HepG2 (cell line): ENCODE data around the gene TMEM255B. TPM values are rescaled to one million over a fixed set of nuclear protein-coding genes. Genes with fewer than 3 reads are reported as not detected.

Experiments used
- ATAC-seq: fragments of 200-7000 bp; cut with Tn5 transposase; 3 replicates; pipeline ENCODE4 v1.9.1; 2020; ENCODE audit warnings: mild to moderate bottlenecking, moderate library complexity
- BruUV-seq: library from RNA; stranded (reverse); fragments of 400-500 nt; replicated peaks from 2 replicates; lab custom pipeline; 2021; lab: Mats Ljungman, UMichigan
- CTCF ChIA-PET: fragments of 300-600 bp; formaldehyde crosslinking; extraction: SDS; loops from one replicate; lab custom pipeline; 2021; ENCODE audit warnings: low total read pairs, inconsistent platforms, low intra/inter-chr PET ratio; lab: Yijun Ruan, JAX
- POLR2A ChIA-PET: fragments of 350-600 bp; sonication (Branson Sonifier 250); formaldehyde crosslinking; loops from one replicate; lab custom pipeline; 2020; ENCODE audit warnings: antibody characterized with exemption, inconsistent platforms; lab: Yijun Ruan, JAX
- DNase-seq: peaks from one replicate; pipeline ENCODE4 v3.0.0-alpha.2; 2015; ENCODE audit warnings: low spot score
- FAIRE-seq: peaks from 3 replicates; lab custom pipeline; 2011; peaks lifted over from hg19 to GRCh38; lab: Jason Lieb, UNC
- H2AFZ ChIP-seq: one replicate; pipeline ENCODE4 v1.6.1; 2011; ENCODE audit warnings: low read length, inconsistent platforms
- H3K27ac ChIP-seq: fragments of 300-600 bp; 3 replicates; pipeline ENCODE4 v1.8.0; 2011; ENCODE audit warnings: mixed run types, mild to moderate bottlenecking, mixed read lengths, low read length, inconsistent platforms; ENCODE audit not compliant: insufficient read depth; ENCODE audit errors: extremely low read length
- H3K27me3 ChIP-seq, 2 experiments: fragments of 200-600 bp in 1 of 2; 2 replicates in 1 of 2; 3 replicates in 1 of 2; pipeline versions ENCODE4 v1.6.0 to v1.8.0; 2011; ENCODE audit warnings: low read length in 2 of 2, mild to moderate bottlenecking in 2 of 2, moderate library complexity in 2 of 2, inconsistent platforms in 1 of 2; ENCODE audit not compliant: insufficient read depth in 2 of 2, control insufficient read depth in 1 of 2
- H3K36me3 ChIP-seq, 2 experiments: fragments of 200-600 bp in 1 of 2; replicated peaks in 1 of 2; 2 replicates in 1 of 2; 3 replicates in 1 of 2; pipeline versions ENCODE4 v1.5.1 to v1.8.0; 2011; ENCODE audit warnings: low read length in 2 of 2, inconsistent platforms in 1 of 2; ENCODE audit not compliant: insufficient read depth in 2 of 2, control insufficient read depth in 1 of 2
- H3K4me1 ChIP-seq: 2 replicates; pipeline ENCODE4 v1.5.1; 2012; ENCODE audit warnings: low read length, inconsistent platforms; ENCODE audit not compliant: insufficient read depth
- H3K4me2 ChIP-seq: 2 replicates; pipeline ENCODE4 v1.6.0; 2011; ENCODE audit warnings: low read depth, low read length, inconsistent platforms
- H3K4me3 ChIP-seq, 3 experiments: fragments of 200-600 bp in 1 of 3; sonication (generic), shearing (Covaris generic) in 1 of 3; replicated peaks in 1 of 3; 2 replicates each; pipeline ENCODE4 v1.5.1; 2011 to 2016; ENCODE audit warnings: low read length in 3 of 3, inconsistent platforms in 2 of 3, low read depth in 2 of 3, mild to moderate bottlenecking in 2 of 3, control low read depth in 1 of 3, mixed read lengths in 1 of 3; ENCODE audit not compliant: insufficient read depth in 1 of 3
- H3K79me2 ChIP-seq: one replicate; pipeline ENCODE4 v1.6.1; 2011; ENCODE audit warnings: low read length, inconsistent platforms; ENCODE audit not compliant: insufficient read depth
- H3K9ac ChIP-seq: 2 replicates; pipeline ENCODE4 v1.6.0; 2011; ENCODE audit warnings: mild to moderate bottlenecking, low read depth, low read length, inconsistent platforms; ENCODE audit not compliant: insufficient read depth
- H3K9me3 ChIP-seq: 2 replicates; pipeline ENCODE4 v1.5.1; 2012; ENCODE audit warnings: mild to moderate bottlenecking, low read length
- H4K20me1 ChIP-seq: 2 replicates; pipeline ENCODE4 v1.6.0; 2011; ENCODE audit warnings: inconsistent platforms, mild to moderate bottlenecking, low read length, moderate library complexity; ENCODE audit not compliant: insufficient read depth
- DNMT3B ChIP-seq: conservative IDR thresholded peaks from 2 replicates; pipeline ENCODE4 v1.6.1; 2016; ENCODE audit warnings: missing biosample characterization, control low read depth
- PLRG1 ChIP-seq: fragments of 450-650 bp; conservative IDR thresholded peaks from 2 replicates; pipeline ENCODE4 v1.6.1; 2016
- SATB2 ChIP-seq: sonication (generic); formaldehyde crosslinking; IDR thresholded peaks from 2 replicates; pipeline ENCODE4 v1.5.0; 2020; ENCODE audit warnings: missing genetic modification reagents
- UBTF ChIP-seq: sonication (generic); formaldehyde crosslinking; IDR thresholded peaks from 2 replicates; pipeline ENCODE4 v1.4.0; 2020; ENCODE audit warnings: mild to moderate bottlenecking, missing genetic modification reagents
- ZBTB14 ChIP-seq: sonication (generic); formaldehyde crosslinking; IDR thresholded peaks from 2 replicates; pipeline ENCODE4 v1.4.0; 2020; ENCODE audit warnings: missing genetic modification reagents
- ZIK1 ChIP-seq: sonication (generic); formaldehyde crosslinking; IDR thresholded peaks from 2 replicates; pipeline ENCODE4 v1.5.0; 2020; ENCODE audit warnings: mild to moderate bottlenecking, low read depth, missing genetic modification reagents, borderline replicate concordance
- ZNF335 ChIP-seq: sonication (generic); formaldehyde crosslinking; IDR thresholded peaks from 2 replicates; pipeline ENCODE4 v1.4.0; 2020; ENCODE audit warnings: missing genetic modification reagents
- ZNF431 ChIP-seq: sonication (generic); formaldehyde crosslinking; IDR thresholded peaks from 2 replicates; pipeline ENCODE4 v1.9.0; 2022; ENCODE audit warnings: missing genetic modification reagents, low read depth, mild to moderate bottlenecking, borderline replicate concordance
- ZNF441 ChIP-seq: sonication (generic); formaldehyde crosslinking; IDR thresholded peaks from 2 replicates; pipeline ENCODE4 v1.7.0; 2021; ENCODE audit warnings: missing genetic modification reagents, borderline replicate concordance
- ZNF660 ChIP-seq: sonication (generic); formaldehyde crosslinking; IDR thresholded peaks from 2 replicates; pipeline ENCODE4 v1.5.1; 2020; ENCODE audit warnings: mild to moderate bottlenecking, low read depth, missing genetic modification reagents, borderline replicate concordance
- ZNF704 ChIP-seq: sonication (generic); formaldehyde crosslinking; IDR thresholded peaks from 2 replicates; pipeline ENCODE4 v1.8.1; 2023; ENCODE audit warnings: mild to moderate bottlenecking, inconsistent platforms, moderate library complexity, missing genetic modification reagents, borderline replicate concordance
- whole genome bisulfite sequencing: methylation state at CpG from one replicate; pipeline ENCODE4 v1.1.6; 2017; ENCODE audit warnings: low lambda C conversion rate; 5-methylcytosine and 5-hydroxymethylcytosine counted together
- in situ Hi-C: cut with HindIII; loops from 2 replicates; pipeline ENCODE4 v1.10.0; 2017; ENCODE audit warnings: low pct_unique_long_range_greater_than_20kb; ENCODE audit not compliant: extremely low pct_ligation_motif_present
- intact Hi-C: fragments of 100-400 bp; cut with micrococcal nuclease; formaldehyde crosslinking; loops from one replicate; pipeline ENCODE4 v1.10.0; 2022; ENCODE audit not compliant: unreplicated experiment
- polyA plus RNA-seq, 8 experiments: library from polyadenylated mRNA; depleted of rRNA in 3 of 8; stranded (reverse) in 7 of 8; unstranded in 1 of 8; fragments of >200 nt; fragmentation: Illumina TruSeq in 4 of 8; extraction: Trizol in 4 of 8; gene quantifications; 2 replicates each; pipeline versions ENCODE4 v1.2.1 to v1.2.3, GENCODE V29; 2011 to 2016; ENCODE audit warnings: low read depth in 4 of 8, missing spikeins in 1 of 8, mixed read lengths in 1 of 8; ENCODE audit not compliant: insufficient read depth in 1 of 8
- total RNA-seq, 5 experiments: library from RNA; depleted of rRNA; stranded (reverse); fragments of >200 nt; fragmentation: Illumina TruSeq; extraction: Trizol; gene quantifications; 2 replicates each; pipeline ENCODE4 v1.2.3, GENCODE V29; 2016; ENCODE audit warnings: low read depth in 1 of 5
- TF ChIP-seq, protein P1 (sequence below): sonication (generic); formaldehyde crosslinking; IDR thresholded peaks from 2 replicates; pipeline ENCODE4 v1.8.1; 2023; ENCODE audit warnings: missing genetic modification reagents, inconsistent platforms, borderline replicate concordance
- TF ChIP-seq, protein P2 (sequence below): sonication (generic); formaldehyde crosslinking; IDR thresholded peaks from 2 replicates; pipeline ENCODE4 v1.5.0; 2020; ENCODE audit warnings: missing genetic modification reagents

The TMEM255B gene
- total and polyA plus RNA-seq, 2 of the 13 experiments (the other 11 are each of a cell fraction or from before 2014, with no cell fraction given): not detected

GRCh38 chr13:113834496-113835200, 75.6 kb downstream of the TMEM255B start:
- no peak overlapping the region for H3K27ac ChIP-seq
- H3K9ac ChIP-seq: no peak overlapping the region
- no peak for FAIRE-seq
- TF ChIP-seq ZNF335 (CRISPR knock-in tag): no peak
- TF ChIP-seq DNMT3B (CRISPR knock-in tag): no peak
- TF ChIP-seq, protein P1, sequence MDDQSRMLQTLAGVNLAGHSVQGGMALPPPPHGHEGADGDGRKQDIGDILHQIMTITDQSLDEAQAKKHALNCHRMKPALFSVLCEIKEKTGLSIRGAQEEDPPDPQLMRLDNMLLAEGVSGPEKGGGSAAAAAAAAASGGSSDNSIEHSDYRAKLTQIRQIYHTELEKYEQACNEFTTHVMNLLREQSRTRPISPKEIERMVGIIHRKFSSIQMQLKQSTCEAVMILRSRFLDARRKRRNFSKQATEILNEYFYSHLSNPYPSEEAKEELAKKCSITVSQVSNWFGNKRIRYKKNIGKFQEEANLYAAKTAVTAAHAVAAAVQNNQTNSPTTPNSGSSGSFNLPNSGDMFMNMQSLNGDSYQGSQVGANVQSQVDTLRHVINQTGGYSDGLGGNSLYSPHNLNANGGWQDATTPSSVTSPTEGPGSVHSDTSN (CRISPR knock-in tag): no peak
- TF ChIP-seq SATB2 (CRISPR knock-in tag): no peak
- TF ChIP-seq, protein P2, sequence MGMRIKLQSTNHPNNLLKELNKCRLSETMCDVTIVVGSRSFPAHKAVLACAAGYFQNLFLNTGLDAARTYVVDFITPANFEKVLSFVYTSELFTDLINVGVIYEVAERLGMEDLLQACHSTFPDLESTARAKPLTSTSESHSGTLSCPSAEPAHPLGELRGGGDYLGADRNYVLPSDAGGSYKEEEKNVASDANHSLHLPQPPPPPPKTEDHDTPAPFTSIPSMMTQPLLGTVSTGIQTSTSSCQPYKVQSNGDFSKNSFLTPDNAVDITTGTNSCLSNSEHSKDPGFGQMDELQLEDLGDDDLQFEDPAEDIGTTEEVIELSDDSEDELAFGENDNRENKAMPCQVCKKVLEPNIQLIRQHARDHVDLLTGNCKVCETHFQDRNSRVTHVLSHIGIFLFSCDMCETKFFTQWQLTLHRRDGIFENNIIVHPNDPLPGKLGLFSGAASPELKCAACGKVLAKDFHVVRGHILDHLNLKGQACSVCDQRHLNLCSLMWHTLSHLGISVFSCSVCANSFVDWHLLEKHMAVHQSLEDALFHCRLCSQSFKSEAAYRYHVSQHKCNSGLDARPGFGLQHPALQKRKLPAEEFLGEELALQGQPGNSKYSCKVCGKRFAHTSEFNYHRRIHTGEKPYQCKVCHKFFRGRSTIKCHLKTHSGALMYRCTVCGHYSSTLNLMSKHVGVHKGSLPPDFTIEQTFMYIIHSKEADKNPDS (CRISPR knock-in tag): no peak
- no peak for TF ChIP-seq ZIK1 (CRISPR knock-in tag)
- TF ChIP-seq ZBTB14 (CRISPR knock-in tag): no peak
- TF ChIP-seq ZNF441 (CRISPR knock-in tag): no peak
- TF ChIP-seq UBTF (CRISPR knock-in tag): no peak
- TF ChIP-seq PLRG1: no peak
- no peak for TF ChIP-seq ZNF431 (CRISPR knock-in tag)
- no peak for TF ChIP-seq ZNF704
- TF ChIP-seq ZNF660 (CRISPR knock-in tag): no peak

More at GRCh38 chr13:113834496-113835200, 75.6 kb downstream of the TMEM255B start:
- 77% methylated on average over 21 of the region's 38 CpGs for WGBS
- peaks cover 18% of the 10 kb centered on the region for H3K4me1 ChIP-seq
- ChIA-PET CTCF (no interaction called here), POLR2A (no interaction called here)
- no peaks in the 10 kb centered on the region for H3K79me2 ChIP-seq
- H2AFZ ChIP-seq: no peak overlapping the region
- H3K27me3 ChIP-seq: no peaks in the 10 kb centered on the region
- H4K20me1 ChIP-seq: no peaks in the 10 kb centered on the region
- no peaks in the 10 kb centered on the region for H3K36me3 ChIP-seq
- intact Hi-C loops: no loop called here
- no peak overlapping the region for H3K4me3 ChIP-seq
- BruUV-seq: no TSS peak
- no peak overlapping the region for H3K4me2 ChIP-seq
- H3K9me3 ChIP-seq: no peaks in the 10 kb centered on the region
- in situ Hi-C loops: no loop called here
- ATAC-seq (no peak), DNase-seq (no peak)
